ENCODE results near the gene RFX2.
"Not testable (repeated sequence)": the region's sequence is repeated elsewhere in the genome, so short reads cannot be mapped to it uniquely, and the experiment has no call there.

Gene RFX2

DNA sequence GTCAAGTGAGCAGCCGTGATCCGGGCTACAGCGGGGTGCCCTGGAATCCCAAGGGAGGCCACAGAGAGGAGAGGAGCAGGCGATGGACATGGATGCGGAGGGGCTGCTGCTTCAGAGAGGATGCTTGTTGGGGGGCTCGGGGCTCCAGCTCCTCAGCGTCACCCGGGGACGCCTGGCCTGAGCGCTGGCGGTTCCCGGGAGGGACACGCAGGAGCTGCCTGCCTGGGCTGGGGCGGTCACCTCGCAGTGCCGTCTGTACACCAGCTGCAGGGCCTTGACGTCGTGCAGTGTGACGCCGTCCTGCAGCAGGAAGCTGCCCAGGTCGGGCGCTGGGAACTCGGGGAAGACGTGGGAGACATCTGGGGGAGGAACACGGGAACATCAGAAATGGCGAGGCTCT is 102.4 kb downstream of the RFX2 start:
- DNase-seq, result no peak

DNA sequence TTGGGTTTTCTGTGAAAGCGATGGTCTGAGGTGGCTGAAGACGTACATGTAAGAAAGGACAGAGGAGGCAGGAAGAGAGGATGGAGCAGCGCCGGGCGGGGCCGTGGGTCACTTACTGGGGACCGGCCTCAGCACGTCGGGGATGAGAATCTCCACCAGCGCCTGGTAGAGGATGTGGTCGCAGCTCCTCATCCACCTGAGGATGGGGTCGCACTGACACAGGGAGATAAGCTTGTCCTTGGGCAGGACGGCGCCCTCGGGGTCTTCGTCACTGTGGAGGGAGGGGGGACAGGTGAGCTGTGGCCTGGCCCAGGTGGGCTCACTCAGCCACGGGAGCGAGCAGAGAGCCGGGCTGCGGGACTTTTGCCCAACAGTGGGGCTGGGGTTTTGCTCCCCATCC is 103.4 kb downstream of the RFX2 start:
- no peak for DNase-seq

DNA sequence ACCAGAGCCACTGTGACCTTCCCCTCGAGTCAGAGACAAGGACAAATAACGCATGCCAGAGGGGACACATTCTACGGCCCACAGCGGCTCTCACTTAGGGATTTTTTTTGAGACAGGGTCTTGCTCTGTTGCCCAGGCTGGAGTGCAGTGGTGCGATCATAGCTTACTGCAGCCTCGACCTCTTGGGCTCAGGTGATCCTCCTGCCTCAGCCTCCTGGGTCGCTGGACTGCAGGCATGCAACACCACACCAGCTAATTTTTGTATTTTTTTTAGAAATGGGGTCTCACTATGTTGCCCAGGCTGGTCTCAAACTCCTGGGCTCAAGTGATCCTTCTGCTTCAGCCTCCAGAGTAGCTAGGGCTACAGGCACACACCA is 104.2 kb downstream of the RFX2 start:
- not testable (repeated sequence) for DNase-seq

DNA sequence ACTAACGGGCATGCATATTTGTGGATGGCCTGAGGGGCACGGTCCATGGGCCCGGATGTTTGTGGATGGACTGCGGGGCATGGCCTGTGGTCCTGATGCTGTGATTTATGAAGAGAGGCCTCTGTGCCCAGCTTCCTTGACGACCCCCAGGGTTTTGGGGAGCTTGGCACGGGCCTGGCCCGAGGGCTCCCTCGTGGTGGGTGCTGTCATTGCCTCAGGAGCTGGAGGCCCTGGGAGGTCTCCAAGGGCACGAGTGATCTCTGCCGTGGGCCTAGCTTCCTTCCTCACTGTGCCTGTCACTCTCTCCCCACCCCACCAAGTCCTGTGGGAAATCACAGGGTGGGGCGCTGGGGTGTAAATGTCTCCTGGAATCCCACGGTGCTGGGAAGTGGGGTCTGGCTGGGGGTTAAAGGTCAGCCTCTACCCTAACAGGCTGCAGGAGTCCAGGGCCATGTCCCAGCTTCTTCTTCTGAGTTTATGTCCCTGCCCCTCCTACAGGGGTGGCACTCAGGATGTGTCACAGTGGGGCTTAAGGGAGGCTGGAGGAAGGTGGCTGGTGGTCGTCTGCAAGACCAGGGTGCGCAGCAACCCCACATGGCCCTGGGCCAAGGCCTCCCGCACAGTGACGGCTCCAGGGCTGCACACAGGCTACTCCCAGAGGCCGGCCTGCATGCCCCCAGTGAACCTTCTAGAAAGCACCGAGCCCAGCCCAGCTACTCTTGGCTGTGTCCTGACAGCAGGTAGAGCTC is 104.8 kb downstream of the RFX2 start:
- no peak for DNase-seq

DNA sequence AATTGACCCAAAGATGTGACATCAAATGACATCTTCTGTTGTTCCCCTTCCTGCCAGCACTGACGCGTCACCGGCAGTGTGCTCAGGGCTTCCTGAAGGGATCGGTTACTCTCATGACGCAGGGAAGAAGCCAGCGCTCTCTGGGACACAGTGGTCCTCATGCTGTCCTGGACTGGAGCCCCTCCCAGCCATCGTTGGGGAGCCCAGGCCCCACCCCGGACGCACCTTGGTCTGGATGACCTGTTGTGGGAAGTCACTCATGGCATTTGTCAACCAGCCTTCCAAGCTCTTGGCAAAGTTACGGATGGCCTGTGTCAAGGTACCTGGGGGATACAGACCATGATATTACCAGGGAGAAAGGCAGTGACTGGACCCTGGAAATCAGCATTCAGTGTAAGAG is 106.3 kb downstream of the RFX2 start:
- DNase-seq, result no peak

DNA sequence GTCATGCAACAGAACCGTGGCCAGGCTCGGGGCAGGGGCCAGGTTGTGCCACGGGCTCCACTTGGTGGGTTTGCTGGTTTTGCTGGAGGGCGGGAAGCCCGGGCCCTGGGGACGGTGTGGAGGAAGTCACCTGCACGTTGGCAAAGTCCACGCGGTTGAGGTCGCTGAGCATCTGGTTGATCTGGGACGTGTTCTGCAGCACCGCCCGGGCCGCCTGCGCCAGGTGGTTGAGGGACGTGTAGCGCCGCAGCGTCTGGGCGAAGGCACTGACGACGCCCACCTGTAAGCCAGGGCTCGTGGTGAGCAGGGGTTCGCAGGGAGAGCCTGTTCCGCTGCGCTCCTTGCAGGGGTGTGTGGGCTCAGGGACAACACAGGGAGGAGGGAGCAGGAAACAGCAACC is 107.7 kb downstream of the RFX2 start:
- DNase-seq, result no peak

DNA sequence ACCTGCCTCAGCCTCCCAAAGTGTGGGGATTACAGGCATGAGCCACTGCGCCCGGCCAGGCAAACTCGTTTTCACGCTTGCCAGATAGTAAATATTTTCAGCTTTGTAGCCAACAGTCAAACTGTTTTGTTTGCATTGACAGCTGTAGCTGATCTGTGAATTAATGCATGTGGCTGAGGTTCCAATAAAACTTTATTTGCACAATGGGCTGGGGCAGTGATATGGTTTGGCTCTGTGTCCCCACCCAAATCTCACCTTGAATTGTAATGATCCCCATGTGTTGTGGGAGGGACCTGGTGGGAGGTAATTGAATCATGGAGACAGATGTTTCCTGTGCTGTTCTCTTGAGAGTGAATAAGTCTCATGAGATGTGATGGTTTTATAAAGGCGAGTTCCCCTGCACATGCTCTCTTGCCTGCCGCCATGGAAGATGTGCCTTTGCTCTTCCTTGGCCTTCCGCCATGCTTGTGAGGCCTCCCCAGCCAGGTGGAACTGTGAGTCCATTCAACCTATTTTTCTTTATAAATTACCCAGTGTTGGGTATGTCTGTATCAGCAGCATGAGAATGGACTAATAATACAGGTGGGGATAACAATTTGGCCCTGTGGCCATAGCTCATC is 110.0 kb downstream of the RFX2 start:
- no peak for DNase-seq

DNA sequence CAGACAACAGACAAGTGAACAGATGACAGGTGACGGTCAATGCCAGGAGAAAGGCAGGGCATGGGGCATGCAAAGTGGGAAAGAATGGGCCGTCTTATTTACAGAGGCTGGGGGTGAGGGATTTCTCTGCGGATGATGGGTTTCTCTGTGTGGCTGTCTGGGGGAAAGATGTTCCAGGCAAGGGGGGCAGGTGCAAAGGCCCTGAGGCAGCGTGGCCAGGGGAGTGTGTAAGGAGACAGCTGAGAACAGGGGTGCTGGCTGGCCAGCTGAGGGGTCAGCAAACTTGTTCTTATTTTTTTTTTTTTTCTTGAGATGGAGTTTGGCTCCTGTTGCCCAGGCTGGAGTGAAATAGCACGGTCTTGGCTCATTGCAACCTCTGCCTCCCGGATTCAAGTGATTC is 110.6 kb downstream of the RFX2 start:
- DNase-seq, result no peak

DNA sequence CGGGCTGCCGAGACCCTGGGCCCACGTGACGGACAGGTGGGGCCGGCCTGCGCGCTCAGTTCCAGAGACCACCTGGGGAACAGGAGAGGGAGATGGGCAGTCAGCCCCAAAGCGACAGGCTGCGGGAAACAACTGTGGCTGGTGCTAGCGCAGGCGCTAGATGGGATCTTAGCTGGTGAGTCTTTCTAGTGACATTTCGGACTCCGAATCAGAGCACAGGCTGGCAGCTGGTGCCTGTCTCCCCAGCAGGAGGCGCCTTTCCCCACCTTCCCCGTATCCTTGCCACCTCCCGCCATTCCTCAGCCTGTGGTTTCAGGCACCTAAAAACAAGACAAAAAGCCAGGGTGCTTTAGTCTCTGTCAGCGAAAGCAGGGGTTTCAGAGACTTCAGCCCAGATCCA is 112.9 kb downstream of the RFX2 start:
- no peak for DNase-seq

DNA sequence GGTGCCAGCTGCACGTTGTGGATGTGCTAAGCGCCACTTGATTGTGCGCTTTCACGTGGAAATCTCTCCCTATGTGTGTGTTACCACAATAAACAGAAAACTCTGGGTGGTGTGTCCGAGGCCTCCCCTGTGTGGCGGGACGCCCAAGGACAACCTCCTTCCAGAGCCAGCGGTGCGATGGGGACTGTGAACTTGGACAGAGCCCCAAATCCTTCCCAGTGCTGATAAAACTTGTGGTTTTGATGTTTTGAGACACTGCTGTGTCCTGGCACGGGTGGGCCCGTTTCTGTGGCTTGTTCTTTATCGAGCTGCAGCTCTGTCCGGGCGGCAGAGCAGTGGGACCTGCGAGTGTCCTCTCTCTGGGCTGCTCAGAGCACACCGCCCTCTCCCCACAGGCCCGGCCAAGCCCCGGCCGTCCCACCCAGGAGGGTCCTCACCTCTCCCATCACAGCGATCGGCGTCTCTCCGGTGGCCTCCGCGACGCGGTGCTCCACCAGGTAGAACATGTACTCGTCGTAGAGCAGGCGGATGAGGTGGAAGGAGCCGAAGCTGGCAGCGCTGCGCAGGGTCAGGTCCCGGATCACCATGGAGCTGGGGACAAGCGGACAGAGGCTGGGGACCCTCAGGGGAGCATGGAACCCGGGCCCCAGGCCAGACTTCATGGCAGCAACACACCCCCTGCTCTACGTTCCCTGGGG is 113.5 kb downstream of the RFX2 start:
- no peak for DNase-seq

DNA sequence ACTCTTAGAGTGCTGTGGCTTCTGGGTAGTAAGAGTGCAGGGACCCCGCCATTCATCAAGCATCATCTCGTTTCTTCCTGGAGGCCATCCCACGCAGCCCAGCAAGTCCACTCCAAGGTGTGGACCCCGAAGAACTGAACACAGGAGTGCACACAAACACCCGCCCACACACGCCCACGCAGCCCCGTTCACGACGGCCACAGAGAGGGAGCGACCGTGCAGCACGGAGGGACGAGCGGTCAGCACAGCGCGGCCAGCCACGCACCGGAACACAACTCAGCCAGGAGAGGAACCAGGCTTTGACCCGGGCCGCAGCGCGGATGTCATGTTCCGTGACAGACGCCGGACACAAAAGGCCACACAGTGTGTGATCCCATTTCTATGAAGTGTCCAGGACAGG is 114.2 kb downstream of the RFX2 start:
- DNase-seq, result no peak

DNA sequence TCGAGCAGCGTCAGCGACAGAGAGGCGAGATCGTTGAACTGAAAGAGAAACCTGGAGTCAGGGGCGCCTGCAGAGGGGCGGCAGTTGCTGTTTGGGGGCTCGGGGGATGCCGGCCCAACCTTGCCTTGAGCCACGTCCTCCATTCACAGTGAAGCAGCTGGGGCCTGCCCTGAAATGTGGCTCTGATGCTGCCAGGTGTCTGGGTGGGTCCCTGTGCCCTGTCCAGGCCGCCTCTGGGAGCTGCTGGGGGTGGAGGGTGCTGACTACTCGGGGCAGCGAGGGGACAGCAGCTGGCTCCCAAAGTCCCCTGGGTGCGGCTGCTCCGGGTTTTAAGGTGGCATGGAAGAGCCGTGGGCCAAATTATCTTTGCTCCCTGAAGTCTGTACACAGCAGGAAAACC is 114.7 kb downstream of the RFX2 start:
- no peak for DNase-seq

DNA sequence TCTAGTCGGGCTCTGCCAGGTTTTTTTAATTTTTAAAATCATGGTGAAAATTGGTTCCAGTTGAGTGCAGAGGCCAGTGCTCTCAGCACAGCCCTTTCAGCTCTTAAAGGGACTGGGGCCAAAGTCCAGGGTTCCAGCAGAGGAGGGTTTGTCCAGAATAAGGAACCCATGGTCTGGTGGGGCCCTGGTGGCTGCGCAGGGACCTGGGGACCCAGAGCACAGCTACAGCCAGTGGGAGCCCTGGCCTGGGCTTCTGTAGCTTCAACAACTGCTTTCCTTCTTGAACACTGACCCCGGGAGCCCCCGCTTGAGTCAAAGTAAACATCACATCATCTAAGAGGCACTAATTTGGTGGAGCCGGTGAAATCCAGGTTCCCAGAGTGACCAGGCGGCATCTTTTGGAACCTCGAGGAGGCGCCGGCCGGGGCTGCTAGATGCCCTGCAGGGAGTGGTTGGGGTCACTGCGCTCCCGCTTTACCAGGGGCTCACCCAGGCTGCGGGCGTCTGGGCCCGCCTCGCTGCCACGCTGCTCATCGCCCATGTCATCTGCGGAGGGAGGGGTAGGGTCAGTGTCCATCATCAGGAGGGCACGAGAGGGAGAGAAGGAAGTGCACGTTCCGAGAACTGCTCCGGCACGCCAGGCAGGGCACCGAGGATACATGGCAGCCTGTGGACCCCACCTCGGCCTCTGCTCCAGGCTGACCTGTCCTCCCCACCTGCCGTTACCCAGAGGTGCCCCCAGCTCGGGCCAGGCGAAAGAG is 115.7 kb downstream of the RFX2 start:
- no peak for DNase-seq

DNA sequence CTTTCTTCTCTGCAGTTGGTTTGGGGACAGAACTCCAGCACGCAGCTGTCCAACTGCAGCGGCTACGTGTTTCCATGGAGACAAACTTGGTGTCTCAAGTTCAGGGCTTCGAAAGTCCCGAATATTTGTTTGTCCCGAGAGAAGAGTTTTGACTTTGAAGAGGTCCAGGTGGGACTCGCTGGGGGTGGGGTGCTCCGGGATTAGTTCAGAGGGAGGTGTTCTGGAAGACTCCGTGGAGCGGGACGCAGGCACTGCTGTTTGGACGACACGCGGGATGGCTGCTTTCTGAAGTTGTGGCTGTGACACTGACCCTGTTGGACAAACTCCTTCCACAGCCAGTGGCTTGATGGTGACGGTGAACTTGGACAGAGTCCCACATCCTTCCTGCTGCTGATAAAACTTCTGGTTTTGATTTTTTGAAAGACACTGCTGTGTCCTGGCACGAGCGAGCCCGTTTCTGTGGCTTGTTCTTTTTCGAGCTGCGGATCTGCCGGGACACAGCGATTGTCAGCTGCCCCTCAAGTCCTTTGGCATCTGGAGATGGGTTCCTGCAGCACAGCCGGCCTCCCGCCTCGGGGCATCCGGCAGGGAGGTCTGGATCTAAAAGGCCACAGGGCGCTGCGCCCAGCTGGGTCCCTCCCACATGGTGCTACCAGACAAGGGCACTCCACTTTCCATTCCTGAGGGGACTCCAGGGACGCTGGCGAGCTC is 116.5 kb downstream of the RFX2 start:
- no peak for DNase-seq

DNA sequence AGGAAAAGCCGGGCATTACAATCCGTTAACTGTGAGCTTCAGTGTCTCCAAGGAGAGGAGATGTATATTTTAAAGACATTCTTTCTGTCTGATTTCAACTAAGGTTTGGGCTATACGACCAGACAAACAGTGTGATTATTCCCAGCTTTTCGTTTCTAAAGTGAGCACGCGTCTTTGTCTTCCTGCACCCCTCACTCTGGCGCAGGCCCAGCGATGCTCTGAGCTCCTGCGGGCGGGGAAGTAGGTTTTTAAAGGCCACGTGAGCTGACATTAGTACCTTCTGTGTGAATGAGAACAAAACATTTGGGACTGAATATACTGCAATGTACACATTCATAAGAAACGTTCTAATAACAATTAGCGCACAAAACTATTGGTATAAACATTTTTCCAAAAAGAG is 117.1 kb downstream of the RFX2 start:
- DNase-seq, result no peak

DNA sequence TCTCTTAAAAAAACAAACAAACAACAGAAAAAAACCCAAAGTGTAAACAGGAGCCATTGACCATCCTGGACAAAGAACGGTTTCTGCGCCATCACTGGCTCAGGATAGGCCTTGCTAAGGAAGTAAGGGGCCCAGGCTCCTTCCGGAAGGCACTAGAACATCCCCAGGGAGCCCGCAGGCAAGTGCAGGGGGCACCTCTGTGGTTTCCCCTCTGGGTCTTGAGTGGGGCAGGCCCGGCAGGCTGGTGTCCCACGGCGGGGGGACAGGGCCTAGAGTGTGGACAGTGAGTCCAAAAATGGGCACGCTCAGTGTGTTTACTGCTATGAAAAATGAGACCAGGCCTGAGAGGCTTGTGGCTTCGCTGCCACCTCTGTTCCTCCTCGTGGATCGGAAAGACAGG is 117.5 kb downstream of the RFX2 start:
- no peak for DNase-seq

DNA sequence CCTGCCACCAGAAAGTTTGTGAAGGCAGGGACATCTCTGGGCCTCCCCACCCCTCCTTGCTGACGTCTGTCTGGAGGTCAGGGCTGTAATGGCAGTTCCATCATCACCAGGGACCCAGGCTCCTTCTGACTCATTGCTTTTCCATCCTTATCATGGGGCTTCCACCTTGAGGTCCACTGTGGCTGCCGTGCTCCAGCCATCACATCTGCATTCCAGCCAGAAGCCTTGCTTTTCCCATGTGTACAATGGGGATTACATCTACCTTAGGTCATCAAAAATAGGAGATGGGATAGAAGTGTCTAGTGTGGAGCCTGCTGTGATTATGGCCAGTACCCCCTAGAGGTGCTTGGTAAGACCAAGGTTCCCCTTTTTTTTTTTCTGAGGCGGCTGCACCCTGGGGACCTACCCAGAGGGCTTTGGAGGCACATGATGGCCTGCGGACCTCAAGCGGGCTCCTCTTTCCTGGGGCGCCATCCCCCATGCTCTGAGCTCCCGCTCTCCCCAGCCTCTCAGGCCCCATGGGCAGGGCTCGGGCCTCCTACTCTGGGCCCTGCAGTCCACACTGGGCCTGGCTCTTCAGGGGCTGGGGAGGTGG is 119.0 kb downstream of the RFX2 start:
- DNase-seq, result no peak

DNA sequence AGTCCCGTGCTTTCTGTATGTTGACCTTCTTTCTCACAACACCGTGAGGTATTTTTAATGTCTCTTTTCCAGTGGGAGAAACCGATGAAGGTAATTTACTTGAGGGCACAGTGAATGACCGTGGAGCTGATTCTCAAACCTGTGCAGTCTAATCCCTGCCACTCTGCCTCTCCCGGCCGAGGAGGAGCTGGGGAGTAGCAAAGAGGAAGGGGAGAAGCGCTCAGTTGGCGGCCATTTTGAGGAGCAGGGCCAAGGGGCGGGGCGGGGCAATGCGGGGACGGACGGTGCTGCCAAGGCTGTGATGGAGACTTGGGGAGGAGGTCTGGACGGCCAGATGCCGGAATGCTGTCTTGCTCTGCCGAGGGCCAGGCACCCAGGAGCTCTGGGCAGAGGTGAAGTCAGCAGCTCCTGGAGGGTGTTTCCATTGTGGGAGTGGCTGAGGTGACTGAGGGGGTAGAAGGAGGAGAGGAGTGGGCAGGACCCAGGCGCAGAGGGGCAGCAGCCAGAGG is 120.0 kb downstream of the RFX2 start:
- no peak for DNase-seq

DNA sequence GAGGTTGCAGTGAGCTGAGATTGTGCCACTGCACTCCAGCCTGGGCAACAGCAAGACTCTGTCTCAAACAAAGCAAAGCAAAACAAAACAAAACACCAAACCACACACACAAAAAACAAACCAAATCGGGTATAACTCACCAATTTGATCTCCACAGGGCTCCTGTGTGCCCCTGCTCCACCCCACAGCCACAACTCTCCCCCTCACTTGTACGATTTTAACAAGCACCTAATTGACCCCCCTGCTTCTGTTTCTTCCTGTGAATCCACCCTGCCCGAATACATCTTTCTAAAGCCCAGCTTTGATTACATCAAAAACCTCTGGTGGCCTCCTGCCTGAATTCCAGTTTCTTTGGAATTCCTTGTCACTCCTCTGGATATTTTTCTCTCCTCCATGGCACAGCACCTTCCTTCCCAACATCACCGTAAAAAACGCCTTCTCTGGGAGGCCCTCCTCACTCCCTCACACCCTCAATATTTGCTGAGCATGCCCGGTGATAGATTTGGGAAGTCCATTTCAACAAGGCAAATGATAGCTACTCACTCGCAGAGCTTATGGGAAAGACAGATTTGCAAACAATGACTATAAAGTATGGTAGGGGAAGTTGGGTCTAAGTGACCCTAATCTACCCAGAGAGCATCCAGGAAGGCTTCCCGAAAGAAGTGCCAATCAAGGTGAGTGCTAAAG is 120.8 kb downstream of the RFX2 start:
- DNase-seq, result no peak

DNA sequence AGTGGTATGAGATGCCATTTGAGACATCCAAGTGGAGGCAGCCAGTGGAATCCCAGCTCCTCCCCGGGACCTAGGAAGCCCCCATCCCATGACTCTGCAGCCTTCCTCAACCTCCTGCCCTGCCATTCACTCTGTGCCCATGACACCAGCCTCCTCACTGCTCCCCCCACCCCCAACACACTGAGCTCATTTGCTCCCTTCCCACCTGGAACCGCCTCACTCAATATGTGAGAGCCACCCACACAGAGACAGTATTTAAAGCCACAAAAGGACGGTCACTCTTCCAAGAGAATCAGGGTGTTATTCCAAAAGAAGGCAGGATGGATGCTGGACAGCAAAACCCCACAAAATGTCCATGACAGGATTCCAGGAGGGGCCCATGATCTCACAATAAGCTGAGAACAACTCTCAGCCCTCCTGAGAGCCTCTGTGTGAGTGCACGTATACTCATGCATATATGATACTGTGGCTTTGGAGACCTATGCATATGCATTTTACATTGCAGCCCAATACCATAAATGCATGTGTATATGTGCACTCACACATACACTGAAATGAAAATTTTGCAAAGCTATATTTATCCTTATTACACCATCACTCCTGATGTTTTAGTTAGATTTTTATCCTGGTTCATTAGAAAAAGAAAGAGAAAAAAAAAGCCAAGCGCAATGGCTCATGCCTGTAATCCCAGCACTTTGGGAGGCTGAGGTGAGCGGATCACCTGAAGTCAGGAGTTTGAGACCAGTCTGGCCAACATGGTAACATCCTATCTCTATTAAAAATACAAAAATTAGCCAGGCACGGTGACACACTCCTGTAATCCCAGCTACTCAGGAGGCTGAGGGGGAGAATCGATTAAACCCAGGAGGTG is 121.5 kb downstream of the RFX2 start:
- peak in 1 of 2 experiments; percentile 10 for DNase-seq

Data from Kasumi-1 (cell line).